GM19240 (cell line): ENCODE results near the gene PWWP2B.
"Not testable (repeated sequence)": the region's sequence is repeated elsewhere in the genome, so short reads cannot be mapped to it uniquely, and the experiment has no call there.

Experiments used
- DNase-seq: peaks from one replicate; pipeline ENCODE4 v3.0.0; 2011; ENCODE audit warnings: low spot score; ENCODE audit not compliant: insufficient read length

PWWP2B gene

DNA sequence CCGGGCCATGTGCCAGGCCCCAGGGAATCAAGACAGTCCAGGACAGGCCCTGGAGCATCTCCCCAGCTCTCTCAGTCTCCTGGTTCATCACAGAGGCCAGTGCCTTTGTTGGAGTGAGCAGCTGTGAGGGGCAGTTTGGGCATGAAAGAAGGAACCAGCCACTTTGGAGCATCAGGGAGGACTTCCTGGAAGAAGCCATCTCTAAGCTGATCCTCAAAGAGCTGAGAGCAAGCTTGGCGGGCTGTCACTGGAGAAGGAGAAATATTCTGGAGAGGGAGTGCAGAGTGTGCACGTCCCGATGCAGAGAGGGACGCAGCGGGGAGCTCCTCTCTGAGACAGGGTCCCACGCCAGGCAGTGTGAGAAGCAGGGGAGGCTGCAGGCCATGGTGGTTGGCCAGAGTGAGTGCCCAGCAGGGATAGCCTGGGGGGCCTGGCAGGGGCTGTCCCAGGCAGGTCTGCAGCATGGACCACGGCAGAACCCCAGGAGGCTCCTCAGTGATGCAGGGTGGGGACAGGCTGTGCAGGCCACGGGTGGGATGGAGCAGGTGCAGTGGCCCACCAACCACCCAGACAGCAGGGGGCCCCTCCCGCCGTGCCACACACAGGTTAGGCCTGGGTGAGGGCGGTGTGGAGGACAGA lies 34.7 kb downstream of the PWWP2B start:
- DNase-seq = no peak

- DNase-seq = no peak
These were observed 35.2 kb downstream of the PWWP2B start for GRCh38 chr10:132432176-132432540.

DNA sequence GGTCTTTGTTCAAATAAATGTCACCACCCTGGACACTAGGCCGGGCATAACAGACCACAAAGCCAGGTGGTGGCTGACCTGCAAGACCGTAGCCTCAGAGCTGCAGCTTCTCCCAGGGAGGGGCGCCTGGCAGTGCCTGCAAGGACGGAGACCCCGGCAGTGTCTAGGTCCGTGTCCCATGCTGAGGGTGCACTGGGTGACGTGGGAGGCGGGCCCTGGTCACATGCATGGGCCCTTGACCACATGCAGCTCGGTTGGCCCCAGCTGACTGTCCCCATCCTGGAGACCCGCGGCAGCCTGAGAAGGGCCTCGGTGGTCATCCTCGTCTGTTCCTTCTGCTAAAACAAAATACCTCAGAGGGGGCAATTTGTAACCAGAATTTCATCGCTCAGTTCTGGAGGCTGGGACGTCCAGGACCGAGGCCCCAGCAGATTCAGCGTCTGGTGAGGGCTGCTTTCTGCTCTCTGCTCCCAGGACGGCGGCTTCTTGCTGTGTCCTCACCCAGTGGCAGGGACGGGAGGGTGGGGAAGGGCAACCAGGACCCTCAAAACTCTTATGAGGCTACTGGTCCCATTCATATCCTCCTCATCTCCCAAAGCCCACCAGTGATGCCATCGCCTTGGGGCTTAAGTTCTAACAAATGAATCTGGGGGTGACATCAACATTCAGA lies 36.8 kb downstream of the PWWP2B start:
- no peak for DNase-seq

DNA sequence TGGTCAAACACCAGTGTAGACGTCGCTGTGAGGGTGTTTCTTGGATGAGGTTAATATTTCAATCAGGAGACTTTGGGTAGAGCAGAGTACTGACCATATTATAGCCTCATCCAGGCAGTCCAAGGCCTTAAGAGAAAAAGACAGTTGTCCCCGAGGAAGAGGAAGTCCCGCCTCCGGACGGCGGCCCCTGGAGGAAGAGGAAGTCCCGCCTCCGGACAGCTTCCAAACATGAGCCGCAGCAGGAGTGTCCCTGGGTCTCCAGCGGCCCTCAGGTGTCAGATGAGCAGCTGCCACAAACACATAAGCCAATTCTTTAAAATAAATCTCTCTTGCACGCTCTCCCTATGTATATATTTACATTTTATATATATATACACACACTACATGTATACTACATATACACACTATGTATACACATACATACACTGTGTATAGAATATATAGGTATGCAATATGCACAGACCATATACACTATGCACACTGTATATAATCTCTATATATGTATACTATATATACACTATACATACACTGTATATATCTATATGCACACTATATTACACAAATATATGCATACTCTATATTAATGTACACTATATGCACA lies 37.5 kb downstream of the PWWP2B start:
- DNase-seq = no peak

- DNase-seq = not testable (repeated sequence)
These were observed 38.3 kb downstream of the PWWP2B start for GRCh38 chr10:132435320-132435719.

DNA sequence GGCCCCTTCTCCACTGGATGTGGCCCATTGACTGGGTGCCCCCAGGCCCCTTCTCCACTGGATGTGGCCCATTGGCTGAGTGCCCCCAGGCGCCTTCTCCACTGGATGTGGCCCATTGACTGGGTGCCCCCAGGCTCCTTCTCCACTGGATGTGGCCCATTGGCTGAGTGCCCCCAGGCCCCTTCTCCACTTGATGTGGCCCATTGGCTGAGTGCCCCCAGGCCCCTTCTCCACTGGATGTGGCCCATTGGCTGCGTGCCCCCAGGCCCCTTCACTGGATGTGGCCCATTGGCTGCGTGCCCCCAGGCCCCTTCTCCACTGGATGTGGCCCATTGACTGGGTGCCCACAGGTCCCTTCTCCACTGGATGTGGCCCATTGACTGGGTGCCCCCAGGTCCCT lies 39.1 kb downstream of the PWWP2B start:
- not testable (repeated sequence) for DNase-seq

GRCh38 chr10:132436861-132437410 lies 39.9 kb downstream of the PWWP2B start:
- no peak for DNase-seq

- DNase-seq = no peak
These were observed 40.5 kb downstream of the PWWP2B start for GRCh38 chr10:132437541-132437950.

- DNase-seq = no peak
These were observed 41.4 kb downstream of the PWWP2B start for GRCh38 chr10:132438091-132439024.

- no peak for DNase-seq
These were observed 42.0 kb downstream of the PWWP2B start for GRCh38 chr10:132439025-132439388.

GRCh38 chr10:132439424-132440163 lies 42.6 kb downstream of the PWWP2B start:
- no peak for DNase-seq

- DNase-seq = no peak
These were observed 44.0 kb downstream of the PWWP2B start for GRCh38 chr10:132440791-132441565.

DNA sequence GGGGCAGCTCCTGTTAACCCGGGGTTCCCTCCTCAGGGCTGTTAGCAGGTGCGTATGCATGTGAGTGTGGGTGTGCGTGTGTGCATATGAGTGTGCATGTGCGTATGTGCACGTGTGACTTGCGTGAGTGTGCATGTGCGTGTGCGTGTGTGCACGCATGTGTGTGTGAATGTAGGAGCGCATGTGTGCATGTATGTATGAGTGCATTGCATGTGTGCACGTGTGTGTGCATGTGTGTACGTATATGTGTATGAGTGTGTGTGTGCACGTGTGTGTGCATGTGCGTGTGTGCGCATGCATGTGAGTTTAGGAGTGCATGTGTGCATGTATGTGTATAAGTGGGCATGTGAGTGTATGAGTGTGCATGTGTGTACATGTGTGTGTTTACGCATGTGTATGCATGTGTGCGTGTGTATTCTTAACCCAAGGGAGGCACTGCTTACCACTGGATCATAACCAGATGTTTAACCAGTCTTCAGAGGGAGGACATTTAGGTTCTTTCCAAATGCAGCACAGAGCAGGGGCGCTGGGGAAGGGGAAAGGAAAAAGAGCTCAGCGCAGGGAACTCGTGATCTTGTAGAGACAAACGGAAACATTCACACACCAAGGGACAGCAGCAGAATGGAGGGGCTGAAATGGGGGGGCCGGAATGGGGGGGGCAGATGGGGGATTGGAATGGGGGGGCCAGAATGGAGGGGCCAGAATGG lies 45.0 kb downstream of the PWWP2B start:
- DNase-seq = no peak

DNA sequence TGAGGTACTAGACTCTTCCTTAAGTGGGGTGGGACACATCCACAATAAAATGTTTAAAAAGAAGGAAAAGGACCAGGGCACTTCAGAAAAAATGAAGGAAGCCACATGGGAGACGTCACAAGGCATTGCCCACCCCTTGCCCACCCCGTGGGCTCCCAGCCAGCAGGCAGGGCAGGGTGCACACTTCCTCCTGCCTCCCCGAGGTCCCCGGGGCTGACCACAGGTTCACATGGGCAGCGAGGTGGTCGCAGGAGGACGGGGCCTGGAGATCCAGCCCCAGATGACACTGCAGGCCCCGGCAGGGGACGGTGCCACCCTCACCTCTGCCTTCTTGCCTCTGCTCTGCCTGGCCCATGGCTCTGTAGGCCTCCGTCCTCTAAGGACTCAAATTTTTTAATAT lies 45.6 kb downstream of the PWWP2B start:
- DNase-seq = no peak

- no peak for DNase-seq
These were observed 46.6 kb downstream of the PWWP2B start for GRCh38 chr10:132443605-132443982.

- no peak for DNase-seq
These were observed 47.2 kb downstream of the PWWP2B start for GRCh38 chr10:132443983-132444876.

DNA sequence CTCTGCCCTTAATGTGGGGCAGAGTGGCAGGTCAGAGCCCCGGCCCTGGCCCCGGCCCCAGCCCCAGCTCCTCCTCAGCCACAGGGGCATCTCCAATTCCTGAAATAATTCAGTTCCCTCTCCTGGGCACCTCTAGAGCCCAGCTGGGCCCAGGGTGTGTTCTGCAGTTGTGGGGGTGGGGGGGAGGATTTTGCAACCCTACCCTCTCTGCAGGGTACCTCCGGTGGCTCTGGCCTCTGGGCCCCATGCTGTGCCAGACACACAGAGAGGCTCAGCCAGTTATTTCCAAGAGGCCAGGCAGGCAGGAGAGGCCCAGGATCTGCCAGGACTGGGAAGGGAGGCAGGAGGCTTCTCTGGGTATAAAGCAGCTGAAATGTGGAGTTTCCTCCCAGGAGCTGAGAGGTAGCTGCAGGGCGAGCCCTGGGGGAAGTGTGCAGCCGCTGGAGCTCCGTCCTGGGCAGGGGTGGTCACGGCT lies 47.9 kb downstream of the PWWP2B start:
- DNase-seq = no peak

DNA sequence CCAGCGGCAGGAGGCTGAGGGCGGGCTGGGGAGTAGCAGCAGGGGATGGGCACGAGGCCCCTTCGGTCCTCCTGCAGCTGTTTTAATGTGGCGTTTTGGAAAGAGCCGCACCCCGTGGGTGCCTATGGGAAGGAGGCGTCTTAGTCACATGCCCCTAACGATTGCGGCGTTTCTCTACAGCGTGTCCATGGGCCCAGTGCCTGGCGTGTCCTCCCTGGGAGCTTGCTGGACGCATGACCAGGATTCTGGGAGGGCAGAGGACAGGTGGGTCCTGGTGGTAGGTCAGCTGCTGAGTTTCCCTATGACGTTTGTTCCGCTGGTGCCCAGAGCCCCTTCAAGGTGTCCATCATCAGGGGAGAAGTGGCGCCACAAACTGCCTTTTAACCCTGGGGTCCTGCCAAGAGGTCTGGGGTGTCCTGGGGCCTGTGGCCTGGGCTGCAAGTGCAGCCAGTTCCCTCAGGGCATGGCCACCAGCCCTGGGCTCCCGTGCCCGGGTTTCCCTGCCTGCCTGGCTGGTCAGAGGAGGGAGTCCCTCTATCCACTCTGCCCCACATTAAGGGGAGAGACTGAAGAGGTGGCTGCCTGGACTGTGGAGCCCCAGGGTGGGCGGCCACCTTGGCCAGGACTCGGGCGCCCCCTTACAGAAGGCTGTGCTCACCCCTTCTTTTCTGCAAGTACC lies 48.7 kb downstream of the PWWP2B start:
- DNase-seq = no peak
